GM23248 (cell line): ENCODE data around the gene MKLN1. TPM values are rescaled to one million over a fixed set of nuclear protein-coding genes. Genes with fewer than 3 reads are reported as not detected.

ENCODE experiments used
- DNase-seq: peaks from one replicate; pipeline ENCODE4 v3.0.0-alpha.2; 2015
- H2AFZ ChIP-seq: fragments of 200-600 bp; sonication (generic); 2 replicates; pipeline ENCODE4 v1.6.1; 2016; ENCODE audit warnings: antibody characterized with exemption
- H3F3A ChIP-seq: fragments of 200-600 bp; sonication (generic); 2 replicates; pipeline ENCODE4 v1.6.1; 2016; ENCODE audit warnings: mild to moderate bottlenecking, antibody characterized with exemption, mixed run types; ENCODE audit not compliant: insufficient read depth
- H3K27ac ChIP-seq: fragments of 200-600 bp; sonication (generic); 2 replicates; pipeline ENCODE4 v1.5.1; 2016; ENCODE audit warnings: mild to moderate bottlenecking
- H3K27me3 ChIP-seq: fragments of 200-600 bp; sonication (generic); replicated peaks from 2 replicates; pipeline ENCODE4 v1.6.1; 2016; ENCODE audit warnings: mild to moderate bottlenecking; ENCODE audit not compliant: insufficient read depth
- H3K36me3 ChIP-seq: fragments of 200-600 bp; sonication (generic); 2 replicates; pipeline ENCODE4 v1.6.1; 2016; ENCODE audit warnings: low read depth, mild to moderate bottlenecking
- H3K4me1 ChIP-seq: fragments of 200-600 bp; sonication (generic); 2 replicates; pipeline ENCODE4 v1.6.1; 2016; ENCODE audit warnings: mild to moderate bottlenecking; ENCODE audit not compliant: insufficient read depth
- H3K4me2 ChIP-seq: fragments of 200-600 bp; sonication (generic); one replicate; pipeline ENCODE4 v1.6.1; 2016; ENCODE audit warnings: mild to moderate bottlenecking; ENCODE audit not compliant: unreplicated experiment
- H3K4me3 ChIP-seq: fragments of 200-600 bp; sonication (generic); 2 replicates; pipeline ENCODE4 v1.5.1; 2016; ENCODE audit warnings: mild to moderate bottlenecking
- H3K79me2 ChIP-seq: fragments of 200-600 bp; sonication (generic); 2 replicates; pipeline ENCODE4 v1.6.1; 2016; ENCODE audit warnings: mild to moderate bottlenecking; ENCODE audit not compliant: insufficient read depth
- H3K9ac ChIP-seq: fragments of 200-600 bp; sonication (generic); 2 replicates; pipeline ENCODE4 v1.6.1; 2016; ENCODE audit warnings: mild to moderate bottlenecking
- H3K9me2 ChIP-seq: fragments of 200-600 bp; sonication (generic); 2 replicates; pipeline ENCODE4 v1.6.1; 2016; ENCODE audit warnings: mixed run types, mild to moderate bottlenecking, moderate library complexity; ENCODE audit not compliant: insufficient read depth
- H3K9me3 ChIP-seq: fragments of 200-600 bp; sonication (generic); one replicate; pipeline ENCODE4 v1.6.1; 2017; ENCODE audit warnings: low read depth
- H4K20me1 ChIP-seq: fragments of 200-600 bp; sonication (generic); 2 replicates; pipeline ENCODE4 v1.6.0; 2016; ENCODE audit not compliant: insufficient read depth
- EZH2 ChIP-seq: fragments of 200-600 bp; sonication (generic); IDR thresholded peaks from 2 replicates; pipeline ENCODE4 v1.6.1; 2018; ENCODE audit warnings: antibody characterized with exemption, mild to moderate bottlenecking; ENCODE audit not compliant: insufficient read depth, poor library complexity, severe bottlenecking
- EZH2phosphoT487 ChIP-seq: fragments of 200-600 bp; sonication (generic); IDR thresholded peaks from 2 replicates; pipeline ENCODE4 v1.6.1; 2018; ENCODE audit warnings: antibody characterized with exemption, moderate library complexity, mild to moderate bottlenecking, low read depth; ENCODE audit not compliant: insufficient read depth
- WGBS, 2 experiments: methylation state at CpG; one replicate each; pipeline ENCODE4 v1.1.6; 2015 to 2017; ENCODE audit warnings: low lambda C conversion rate in 2 of 2, low coverage in 1 of 2; ENCODE audit errors: missing lambda C conversion rate in 2 of 2; 5-methylcytosine and 5-hydroxymethylcytosine counted together
- in situ Hi-C: fragments of 300-500 bp; cut with MboI; formaldehyde crosslinking; loops from 2 replicates; pipeline ENCODE4 v1.15.0; 2020
- polyA plus RNA-seq: library from polyadenylated mRNA; unstranded; fragments of >200 nt; fragmentation: Nextera tagmentation; extraction: Ambion mirVana; gene quantifications from 2 replicates; pipeline ENCODE4 v1.2.1, GENCODE V29; 2016
- total RNA-seq: library from RNA; depleted of rRNA; stranded (reverse); fragments of >200 nt; shearing (Covaris generic); gene quantifications from 2 replicates; pipeline ENCODE4 v1.2.3, GENCODE V29; 2014

The MKLN1 gene
- total and polyA plus RNA-seq, 2 experiments from 2014 or later = 32.1 to 35.7 TPM

- no peaks in the 10 kb centered on the region for H3K9me2 ChIP-seq
- no peaks in the 10 kb centered on the region for H3K4me1 ChIP-seq
- no peak for DNase-seq
- H3K79me2 ChIP-seq = peaks cover 29% of the 10 kb centered on the region
- no peak overlapping the region for H2AFZ ChIP-seq
- TF ChIP-seq EZH2phosphoT487 (no peak), EZH2 (no peak)
- WGBS, 2 experiments = 96 to 97% methylated on average over 1 of the region's 1 CpG
- in situ Hi-C loops = no loop called here
- H3K4me2 ChIP-seq = no peak overlapping the region
- H3K27me3 ChIP-seq = no peaks in the 10 kb centered on the region
- peaks cover 40% of the 10 kb centered on the region for H3K36me3 ChIP-seq
- no peak overlapping the region for H3K4me3 ChIP-seq
- H3K27ac ChIP-seq = no peak overlapping the region
- no peaks in the 10 kb centered on the region for H3F3A ChIP-seq
- no peak overlapping the region for H3K9ac ChIP-seq
- no peaks in the 10 kb centered on the region for H3K9me3 ChIP-seq
- H4K20me1 ChIP-seq = no peaks in the 10 kb centered on the region
Observed at GRCh38 chr7:131444683-131445082, 117.0 kb downstream of the MKLN1 start.

GRCh38 chr7:131449373-131449902 is 121.8 kb downstream of the MKLN1 start:
- Histone ChIP-seq H3K4me1 (no peaks in the 10 kb centered on the region), H3K36me3 (peaks cover 26% of the 10 kb centered on the region; the same call in 1 of the 2 replicates), H3K9me2 (no peaks in the 10 kb centered on the region; the same call in 1 of the 2 replicates), H3F3A (no peaks in the 10 kb centered on the region), H3K27ac (no peak overlapping the region), H3K27me3 (no peaks in the 10 kb centered on the region), H3K9ac (no peak overlapping the region), H3K4me3 (no peak overlapping the region), H3K9me3 (no peaks in the 10 kb centered on the region), H2AFZ (no peak overlapping the region), H4K20me1 (no peaks in the 10 kb centered on the region), H3K4me2 (no peak overlapping the region), H3K79me2 (peaks cover 28% of the 10 kb centered on the region)
- in situ Hi-C loops = no loop called here
- 98 to 100% methylated on average over 2 of the region's 2 CpGs for WGBS, 2 experiments
- DNase-seq = no peak
- TF ChIP-seq EZH2 (no peak), EZH2phosphoT487 (no peak)

GRCh38 chr7:131454498-131454897 is 126.8 kb downstream of the MKLN1 start:
- no peaks in the 10 kb centered on the region; the same call in 1 of the 2 replicates for H3K9me2 ChIP-seq

GRCh38 chr7:131455001-131455400 is 127.3 kb downstream of the MKLN1 start:
- no peak overlapping the region for H2AFZ ChIP-seq
- H3K9me3 ChIP-seq = no peaks in the 10 kb centered on the region
- peaks cover 3% of the 10 kb centered on the region; the same call in 1 of the 2 replicates for H3K4me1 ChIP-seq
- H3K4me3 ChIP-seq = no peak overlapping the region
- no peaks in the 10 kb centered on the region; the same call in 1 of the 2 replicates for H3K9me2 ChIP-seq
- H4K20me1 ChIP-seq = no peaks in the 10 kb centered on the region
- peaks cover 24% of the 10 kb centered on the region; the same call in 1 of the 2 replicates for H3K36me3 ChIP-seq
- no peak for DNase-seq
- peaks cover 4% of the 10 kb centered on the region; the same call in 1 of the 2 replicates for H3F3A ChIP-seq
- no peak overlapping the region for H3K27ac ChIP-seq
- 94 to 97% methylated on average over 2 of the region's 2 CpGs for WGBS, 2 experiments
- peaks cover 20% of the 10 kb centered on the region; the same call in 1 of the 2 replicates for H3K79me2 ChIP-seq
- no peaks in the 10 kb centered on the region for H3K27me3 ChIP-seq
- in situ Hi-C loops = no loop called here
- TF ChIP-seq EZH2 (no peak), EZH2phosphoT487 (no peak)
- no peak overlapping the region for H3K4me2 ChIP-seq
- no peak overlapping the region for H3K9ac ChIP-seq

More at GRCh38 chr7:131454498-131454897, 126.8 kb downstream of the MKLN1 start:
- H2AFZ ChIP-seq = no peak overlapping the region
- DNase-seq = no peak
- H3K79me2 ChIP-seq = peaks cover 25% of the 10 kb centered on the region; the same call in 1 of the 2 replicates
- no peak overlapping the region for H3K9ac ChIP-seq
- peaks cover 3% of the 10 kb centered on the region; the same call in 1 of the 2 replicates for H3K4me1 ChIP-seq
- H3K9me3 ChIP-seq = no peaks in the 10 kb centered on the region
- H3K4me3 ChIP-seq = no peak overlapping the region
- 98 to 100% methylated on average over 1 of the region's 1 CpG for WGBS, 2 experiments
- H3F3A ChIP-seq = peaks cover 1% of the 10 kb centered on the region; the same call in 1 of the 2 replicates
- peaks cover 24% of the 10 kb centered on the region; the same call in 1 of the 2 replicates for H3K36me3 ChIP-seq
- H4K20me1 ChIP-seq = no peaks in the 10 kb centered on the region
- no peaks in the 10 kb centered on the region for H3K27me3 ChIP-seq
- no peak for TF ChIP-seq EZH2phosphoT487
- TF ChIP-seq EZH2 = no peak
- no peak overlapping the region for H3K27ac ChIP-seq
- H3K4me2 ChIP-seq = no peak overlapping the region
- in situ Hi-C loops = no loop called here
